ENCODE measurements around the gene SPINDOC. TPM values are rescaled to one million over a fixed set of nuclear protein-coding genes. Genes with fewer than 3 reads are reported as not detected.

Gene SPINDOC
- total RNA-seq, 1 experiment from 2014 or later, result 106 TPM

- H3K27me3 ChIP-seq (ENCODE audit: control insufficient read depth, insufficient read depth, low read length), result no peaks in the 10 kb centered on the region
- H3K4me3 ChIP-seq (ENCODE audit: insufficient read depth, low read depth, low read length), result no peak overlapping the region
- no peak for DNase-seq
- peaks cover 3% of the 10 kb centered on the region for H3K36me3 ChIP-seq (replicated peaks; ENCODE audit: control insufficient read depth, insufficient read depth, low read length)
Measured at GRCh38 chr11:63869683-63870082, 56.4 kb downstream of the SPINDOC start.

GRCh38 chr11:63870351-63871140, 57.3 kb downstream of the SPINDOC start:
- Histone ChIP-seq H3K27me3 (ENCODE audit: control insufficient read depth, insufficient read depth, low read length) (no peaks in the 10 kb centered on the region), H3K36me3 (replicated peaks; ENCODE audit: control insufficient read depth, insufficient read depth, low read length) (peaks cover 3% of the 10 kb centered on the region), H3K4me3 (ENCODE audit: insufficient read depth, low read depth, low read length) (no peak overlapping the region)
- DNase-seq, result no peak

- Histone ChIP-seq H3K36me3 (replicated peaks; ENCODE audit: control insufficient read depth, insufficient read depth, low read length) (peaks cover 3% of the 10 kb centered on the region), H3K27me3 (ENCODE audit: control insufficient read depth, insufficient read depth, low read length) (no peaks in the 10 kb centered on the region), H3K4me3 (ENCODE audit: insufficient read depth, low read depth, low read length) (no peak overlapping the region)
- DNase-seq, result peak; percentile 73
Measured at GRCh38 chr11:63871962-63872799, 58.9 kb downstream of the SPINDOC start.

- H3K27me3 ChIP-seq (ENCODE audit: control insufficient read depth, insufficient read depth, low read length), result no peaks in the 10 kb centered on the region
- H3K4me3 ChIP-seq (ENCODE audit: insufficient read depth, low read depth, low read length), result no peak overlapping the region
- no peak for DNase-seq
- peaks cover 3% of the 10 kb centered on the region for H3K36me3 ChIP-seq (replicated peaks; ENCODE audit: control insufficient read depth, insufficient read depth, low read length)
Measured at GRCh38 chr11:63872800-63873197, 59.5 kb downstream of the SPINDOC start.

GRCh38 chr11:63873311-63873710, 60.1 kb downstream of the SPINDOC start:
- no peak for DNase-seq
- peaks cover 3% of the 10 kb centered on the region for H3K36me3 ChIP-seq (replicated peaks; ENCODE audit: control insufficient read depth, insufficient read depth, low read length)
- H3K27me3 ChIP-seq (ENCODE audit: control insufficient read depth, insufficient read depth, low read length), result no peaks in the 10 kb centered on the region
- H3K4me3 ChIP-seq (ENCODE audit: insufficient read depth, low read depth, low read length), result no peak overlapping the region

GRCh38 chr11:63874511-63874910, 61.3 kb downstream of the SPINDOC start:
- Histone ChIP-seq H3K4me3 (ENCODE audit: insufficient read depth, low read depth, low read length) (no peak overlapping the region), H3K27me3 (ENCODE audit: control insufficient read depth, insufficient read depth, low read length) (no peaks in the 10 kb centered on the region), H3K36me3 (replicated peaks; ENCODE audit: control insufficient read depth, insufficient read depth, low read length) (peaks cover 1% of the 10 kb centered on the region)
- DNase-seq, result no peak

- no peak overlapping the region for H3K4me3 ChIP-seq (ENCODE audit: insufficient read depth, low read depth, low read length)
- DNase-seq, result no peak
Measured at GRCh38 chr11:63875506-63876065, 62.3 kb downstream of the SPINDOC start.

GRCh38 chr11:63876616-63877015, 63.4 kb downstream of the SPINDOC start:
- Histone ChIP-seq H3K36me3 (replicated peaks; ENCODE audit: control insufficient read depth, insufficient read depth, low read length) (no peaks in the 10 kb centered on the region), H3K4me3 (ENCODE audit: insufficient read depth, low read depth, low read length) (no peak overlapping the region), H3K27me3 (ENCODE audit: control insufficient read depth, insufficient read depth, low read length) (no peaks in the 10 kb centered on the region)
- no peak for DNase-seq

More at GRCh38 chr11:63875506-63876065, 62.3 kb downstream of the SPINDOC start:
- H3K36me3 ChIP-seq (replicated peaks; ENCODE audit: control insufficient read depth, insufficient read depth, low read length), result no peaks in the 10 kb centered on the region
- no peaks in the 10 kb centered on the region for H3K27me3 ChIP-seq (ENCODE audit: control insufficient read depth, insufficient read depth, low read length)

Other genes with a start within 250 kb of the SPINDOC start
- gene PLAAT3, start 199.0 kb upstream of the SPINDOC start, total RNA-seq (2014; rRNA removed; shearing (Covaris generic)), result 81.5 and 117 TPM in 2 replicates
- 19.3 and 29.6 TPM in 2 replicates for gene ATL3, start 142.1 kb upstream of the SPINDOC start, total RNA-seq (2014; rRNA removed; shearing (Covaris generic))
- gene RTN3, start 132.0 kb upstream of the SPINDOC start, total RNA-seq (2014; rRNA removed; shearing (Covaris generic)), result 109 and 142 TPM in 2 replicates
- gene ZFTA, start 44.7 kb upstream of the SPINDOC start, total RNA-seq (2014; rRNA removed; shearing (Covaris generic)), result 27.2 and 34.3 TPM in 2 replicates
- 26.5 and 30.2 TPM in 2 replicates for gene MARK2, start 25.7 kb downstream of the SPINDOC start, total RNA-seq (2014; rRNA removed; shearing (Covaris generic))
- gene RCOR2, start 103.7 kb downstream of the SPINDOC start, total RNA-seq (2014; rRNA removed; shearing (Covaris generic)), result 63.5 and 66.8 TPM in 2 replicates
- 13.8 and 15.0 TPM in 2 replicates for gene NAA40, start 125.5 kb downstream of the SPINDOC start, total RNA-seq (2014; rRNA removed; shearing (Covaris generic))
- 836 and 1,175 TPM in 2 replicates for gene COX8A, start 161.2 kb downstream of the SPINDOC start, total RNA-seq (2014; rRNA removed; shearing (Covaris generic))
- 76.6 and 77.4 TPM in 2 replicates for gene OTUB1, start 173.0 kb downstream of the SPINDOC start, total RNA-seq (2014; rRNA removed; shearing (Covaris generic))
- gene FLRT1, start 222.5 kb downstream of the SPINDOC start, total RNA-seq (2014; rRNA removed; shearing (Covaris generic)), result 0.94 and 1.7 TPM in 2 replicates